Iris pigment epithelial cell (primary cell): Measurements from ENCODE around the gene PSMD2.

Experiments used
- DNase-seq: peaks from one replicate; pipeline ENCODE4 v3.0.0-alpha.2; 2011; ENCODE audit warnings: low read depth

Gene PSMD2

DNA sequence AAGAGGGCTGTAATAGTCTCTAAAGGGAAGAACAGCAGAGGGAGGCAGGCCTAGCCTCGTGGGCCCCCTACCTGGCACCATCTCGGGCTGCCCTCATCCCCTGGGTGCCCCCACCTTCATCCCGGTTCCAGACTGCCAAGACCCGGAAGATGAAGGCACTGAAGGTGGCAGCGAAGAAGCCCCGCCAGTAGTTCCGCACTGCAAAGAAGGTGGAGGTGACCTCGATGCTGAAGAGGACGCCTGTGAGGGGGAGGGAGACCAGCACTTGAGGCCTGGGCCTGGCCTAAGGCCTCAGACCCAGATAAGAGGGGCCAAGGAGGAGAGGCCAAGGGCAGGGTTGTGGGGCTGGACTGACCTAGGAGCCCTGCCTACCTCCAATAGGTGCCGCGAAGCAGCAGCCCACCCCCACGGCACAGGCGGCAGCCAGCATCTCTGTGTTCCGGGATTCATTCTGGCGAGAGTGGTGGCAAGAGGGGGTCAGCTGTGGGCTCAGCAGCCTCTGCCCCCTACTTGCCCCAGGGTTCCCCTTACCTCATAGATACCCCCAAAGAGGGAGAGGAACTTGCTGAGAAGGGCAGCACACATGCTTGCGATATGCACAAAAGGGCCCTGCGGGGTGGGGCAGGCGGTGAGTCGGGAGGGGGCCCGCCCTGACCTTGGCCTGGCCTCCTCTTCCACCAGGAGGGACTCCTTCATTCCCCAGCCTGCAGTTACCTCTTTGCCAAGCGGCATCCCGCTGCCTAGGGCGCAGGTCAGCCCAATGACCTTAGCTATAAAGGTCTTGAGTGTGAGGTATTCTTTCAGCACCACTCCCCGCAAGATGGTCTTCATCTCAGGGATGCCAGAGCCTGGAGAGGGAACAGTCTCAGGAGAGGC lies 58.4 kb downstream of the PSMD2 start:
- DNase-seq: no peak

DNA sequence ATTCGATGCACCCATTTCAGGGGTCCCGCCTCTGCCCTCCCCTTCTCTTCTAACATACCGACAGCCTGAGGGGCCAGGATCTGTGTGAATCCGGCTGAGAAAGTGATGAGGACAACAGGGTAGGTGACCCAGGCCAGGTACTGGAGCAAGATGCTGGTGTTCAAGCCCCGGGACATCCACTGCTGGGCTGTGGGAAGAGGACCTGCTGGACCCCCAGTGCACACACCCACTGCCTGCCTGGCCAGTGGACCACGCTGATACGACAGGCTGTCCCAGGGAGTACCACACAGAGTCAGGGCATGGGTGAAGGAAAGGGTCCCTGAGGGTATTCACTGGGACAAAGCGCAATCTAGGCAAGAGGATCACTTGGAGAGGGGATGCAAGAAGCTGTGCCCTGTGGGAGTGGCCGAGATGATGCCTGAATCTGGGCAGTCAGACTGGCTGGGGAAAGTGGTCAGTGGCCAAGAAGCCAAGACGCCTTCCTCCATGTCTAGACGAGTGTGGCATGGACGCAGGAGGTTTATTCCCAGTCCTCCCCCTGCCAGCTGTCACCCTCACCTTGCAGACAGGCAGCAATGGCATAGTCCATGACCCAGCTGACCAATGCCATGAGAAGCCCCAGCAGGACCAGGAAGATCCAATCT lies 59.2 kb downstream of the PSMD2 start:
- DNase-seq: no peak
